HG02571 (cell line): ENCODE data around the gene LSM14A.
"Not testable (repeated sequence)": the region's sequence is repeated elsewhere in the genome, so short reads cannot be mapped to it uniquely, and the experiment has no call there.

Experiments
- ATAC-seq: cut with Tn5 transposase; IDR thresholded peaks from one replicate; pipeline ENCODE4 v1.9.1; 2021; ENCODE audit warnings: mild to moderate bottlenecking, moderate library complexity; ENCODE audit not compliant: unreplicated experiment

LSM14A gene

DNA sequence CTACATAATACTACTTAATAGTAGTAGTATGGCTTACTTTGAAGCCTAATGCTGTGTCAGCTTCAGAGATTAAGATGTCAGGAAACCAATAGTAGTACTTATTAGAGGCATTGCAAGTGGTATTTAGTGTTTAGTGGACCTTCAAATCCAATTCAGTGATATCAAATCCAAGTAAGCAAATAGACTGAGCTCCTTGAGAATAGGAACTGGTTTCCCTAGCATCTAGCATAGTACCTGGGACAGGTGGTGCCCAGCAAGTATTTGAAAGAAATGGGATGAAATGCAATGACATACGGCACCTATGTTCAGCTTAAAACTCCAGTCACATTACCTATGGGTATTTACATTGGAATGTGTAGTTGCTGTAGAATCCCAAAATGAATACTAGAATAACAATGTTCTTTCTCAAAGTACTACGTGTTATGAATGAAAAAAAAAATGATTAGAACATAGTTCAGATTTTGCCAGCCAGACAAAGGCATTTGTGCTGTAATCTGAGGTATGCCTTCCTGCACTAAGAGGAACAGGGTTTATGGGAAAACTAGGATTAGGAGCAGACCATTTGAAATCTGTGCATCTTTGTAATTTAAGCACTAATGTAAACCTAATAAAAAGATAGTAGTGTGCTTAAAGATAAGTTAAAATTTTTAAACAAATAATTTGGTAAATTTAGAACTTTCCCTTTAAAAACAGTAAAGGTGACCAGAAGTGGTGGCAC, 17.1 kb downstream of the LSM14A start:
- ATAC-seq = no peak

DNA sequence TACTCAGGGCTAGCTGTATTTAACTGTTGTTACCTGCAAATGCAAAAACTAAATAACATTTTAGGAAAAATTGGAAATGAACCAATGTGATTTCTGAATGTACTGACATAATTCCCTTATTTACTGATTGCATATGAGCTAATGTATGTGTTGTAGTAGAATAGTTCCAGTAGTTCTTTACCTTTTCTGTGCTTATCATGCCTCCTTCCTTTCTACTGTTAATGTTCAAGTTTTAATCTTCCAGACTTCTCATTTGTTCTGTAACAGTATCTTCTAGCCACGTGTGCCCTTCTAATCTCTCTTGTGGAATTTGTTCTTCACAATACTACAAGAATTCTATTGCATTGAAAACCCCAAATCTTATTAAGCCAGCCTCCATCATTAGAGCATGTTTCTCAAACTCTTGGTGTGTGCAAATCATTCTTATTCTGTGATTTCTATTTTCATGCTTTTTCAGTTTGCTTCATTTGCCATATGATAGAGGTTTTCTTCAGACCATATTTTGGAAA, 17.7 kb downstream of the LSM14A start:
- ATAC-seq = no peak

GRCh38 chr19:34191355-34191962, 19.2 kb downstream of the LSM14A start:
- ATAC-seq = no peak

DNA sequence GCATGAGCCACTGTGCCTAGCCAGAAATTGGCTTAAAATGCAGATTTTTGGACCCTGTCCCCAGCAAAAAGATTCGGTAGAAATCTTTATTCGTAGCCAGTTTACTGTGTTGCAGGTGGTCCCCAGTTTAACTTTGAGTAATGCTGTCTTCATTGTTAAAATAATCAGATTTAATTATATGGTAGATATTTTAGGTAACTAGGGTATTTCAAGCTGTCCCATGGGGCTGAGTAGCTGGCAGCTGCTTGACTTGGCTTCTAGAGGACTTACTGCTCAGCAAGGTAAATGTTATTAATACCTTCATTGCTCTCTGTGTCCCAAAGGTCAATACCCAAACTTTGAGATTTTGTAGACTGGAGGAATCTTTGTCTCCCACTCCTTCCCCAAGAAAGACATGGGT, 21.1 kb downstream of the LSM14A start:
- ATAC-seq = no peak

DNA sequence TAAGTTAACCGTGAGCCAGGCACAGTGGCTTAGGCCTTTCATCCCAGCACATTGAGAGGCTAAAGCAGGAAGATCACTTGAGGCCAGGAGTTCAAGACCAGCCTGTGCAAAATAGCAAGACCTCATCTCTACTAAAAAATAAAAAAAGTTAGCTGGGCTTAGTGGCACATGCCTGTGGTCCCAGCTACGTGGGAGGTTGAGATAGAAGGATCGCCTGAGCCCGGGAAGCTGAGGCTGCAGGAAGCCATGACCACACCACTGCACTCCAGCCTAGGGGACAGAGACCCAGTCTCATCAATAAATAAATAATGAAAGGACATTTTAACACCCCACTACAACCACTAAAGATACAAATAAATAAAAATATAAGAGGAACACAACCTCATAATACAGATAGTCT, 21.6 kb downstream of the LSM14A start:
- no peak for ATAC-seq

DNA sequence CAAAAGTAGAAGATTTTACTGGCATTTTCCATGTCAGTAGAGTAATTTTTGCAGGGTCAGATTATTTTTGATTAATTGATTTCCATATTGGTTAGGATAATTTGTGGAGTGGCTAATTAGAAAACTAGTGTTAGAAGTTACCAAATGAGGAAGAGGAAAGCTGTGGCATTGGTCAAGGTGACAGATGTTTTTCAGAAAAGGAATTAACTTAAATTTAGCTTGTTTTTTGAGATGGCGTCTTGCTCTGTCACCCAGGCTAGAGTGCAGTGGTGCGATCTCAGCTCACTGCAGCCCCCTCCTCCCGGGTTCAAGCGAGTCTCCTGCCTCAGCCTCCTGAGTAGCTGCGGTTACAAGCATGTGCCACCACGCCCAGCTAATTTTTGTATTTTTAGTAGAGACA, 28.8 kb downstream of the LSM14A start:
- no peak for ATAC-seq

DNA sequence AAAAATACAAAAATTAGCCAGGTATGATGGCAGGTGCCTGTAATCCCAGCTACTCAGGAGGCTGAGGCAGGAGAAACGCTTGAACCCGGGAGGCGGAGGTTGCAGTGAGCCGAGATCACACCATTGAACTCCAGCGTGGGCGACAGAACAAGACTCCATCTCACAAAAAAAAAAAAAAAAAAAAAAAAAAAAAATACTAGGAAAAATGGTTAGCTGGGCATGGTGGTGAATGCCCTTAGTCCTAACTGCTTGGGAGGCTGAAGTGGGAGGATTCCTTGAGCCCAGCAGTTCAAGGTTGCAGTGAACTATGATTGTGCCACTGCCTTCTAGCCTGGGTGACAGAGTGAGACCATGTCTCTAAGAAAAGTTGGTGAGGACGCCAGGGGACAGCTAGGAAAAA, 33.0 kb downstream of the LSM14A start:
- not testable (repeated sequence) for ATAC-seq

- ATAC-seq = no peak
Measured at GRCh38 chr19:34208291-34208884, 36.1 kb downstream of the LSM14A start.

DNA sequence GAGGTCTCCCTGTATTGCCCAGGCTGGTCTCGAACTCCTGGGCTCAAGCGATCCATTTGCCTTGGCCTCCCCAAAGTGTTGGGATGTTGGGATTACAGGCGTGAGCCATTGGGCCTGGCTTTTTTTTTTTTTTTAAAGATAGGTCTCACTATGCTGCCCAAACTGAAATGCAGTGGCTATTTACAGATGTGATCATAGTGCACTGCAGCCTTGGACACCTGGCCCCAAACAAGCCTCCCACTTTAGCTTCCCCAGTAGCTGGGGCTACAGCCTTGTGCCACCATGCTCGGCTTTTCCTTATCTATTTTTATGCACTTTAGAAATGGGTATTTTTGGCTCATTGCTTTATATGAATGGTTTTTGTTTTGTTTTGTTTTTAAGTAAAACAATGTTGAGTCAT, 37.4 kb downstream of the LSM14A start:
- ATAC-seq = no peak

- ATAC-seq = no peak
Measured at GRCh38 chr19:34213283-34213682, 41.0 kb downstream of the LSM14A start.

GRCh38 chr19:34214040-34214439, 41.7 kb downstream of the LSM14A start:
- no peak for ATAC-seq

DNA sequence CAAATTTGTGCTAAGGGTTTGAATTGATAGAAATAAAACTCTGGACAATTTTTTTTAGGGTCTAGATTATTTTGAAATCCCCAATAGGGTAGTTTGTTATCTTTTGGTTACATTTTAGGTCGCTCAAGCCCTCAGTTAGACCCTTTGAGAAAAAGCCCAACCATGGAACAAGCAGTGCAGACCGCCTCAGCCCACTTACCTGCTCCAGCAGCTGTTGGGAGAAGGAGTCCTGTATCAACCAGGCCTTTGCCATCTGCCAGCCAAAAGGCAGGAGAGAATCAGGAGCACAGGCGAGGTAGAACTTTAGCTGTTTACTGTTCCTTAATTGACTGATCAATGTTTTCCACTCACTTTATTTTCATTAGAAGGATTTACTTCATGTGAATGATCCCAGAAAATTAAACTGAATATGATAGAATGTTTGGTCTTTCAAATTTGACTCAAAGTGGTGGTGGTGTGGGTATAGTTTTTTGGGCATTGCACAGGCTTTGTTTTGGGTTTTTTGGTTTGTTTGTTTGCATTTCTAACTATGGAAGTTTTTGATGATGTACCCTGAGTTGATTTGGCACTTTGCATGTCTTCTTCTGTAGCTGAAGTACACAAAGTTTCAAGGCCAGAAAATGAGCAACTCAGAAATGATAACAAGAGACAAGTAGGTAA, 42.8 kb downstream of the LSM14A start:
- ATAC-seq = no peak

GRCh38 chr19:34215666-34216038, 43.3 kb downstream of the LSM14A start:
- no peak for ATAC-seq

- ATAC-seq = not testable (repeated sequence)
Measured at GRCh38 chr19:34216745-34217219, 44.5 kb downstream of the LSM14A start.

DNA sequence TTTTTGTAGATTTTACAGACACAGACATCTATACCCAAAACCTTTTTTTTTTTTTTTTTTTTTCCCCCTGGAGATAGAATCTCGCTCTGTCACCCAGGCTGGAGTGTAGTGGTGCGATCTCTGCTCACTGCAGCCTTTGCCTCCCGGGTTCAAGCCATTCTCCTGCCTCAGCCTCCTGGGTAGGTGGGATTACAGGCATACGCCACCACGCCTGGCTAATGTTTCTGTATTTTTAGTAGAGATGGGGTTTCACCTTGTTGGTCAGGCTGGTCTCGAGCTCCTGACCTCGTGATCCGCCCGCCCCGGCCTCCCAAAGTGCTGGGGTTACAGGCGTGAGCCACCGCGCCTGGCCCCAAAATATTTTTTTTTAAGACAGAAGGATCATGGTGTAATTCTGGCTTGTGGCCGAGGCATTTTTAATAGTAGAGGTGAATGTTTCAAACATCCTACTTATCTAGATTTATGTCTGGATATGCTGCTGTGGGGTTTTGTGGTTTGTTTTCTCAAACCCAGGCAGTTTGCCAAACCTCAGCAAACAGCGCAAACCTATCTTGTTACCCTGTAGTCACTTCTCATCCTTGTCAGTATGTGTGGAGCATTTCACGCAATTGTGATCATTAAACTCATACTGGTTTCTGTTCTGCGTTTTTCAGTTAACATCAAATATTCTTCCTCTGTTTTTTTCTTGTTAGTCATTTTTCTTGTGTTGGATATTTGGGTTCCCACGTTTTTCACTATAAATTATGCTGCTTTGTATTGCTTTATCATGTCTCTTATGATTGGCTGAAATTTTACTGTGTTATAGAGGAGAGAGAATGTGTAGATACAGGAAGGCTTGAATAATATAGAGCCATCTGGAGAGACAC, 45.9 kb downstream of the LSM14A start:
- ATAC-seq = no peak

- ATAC-seq = no peak
Measured at GRCh38 chr19:34218818-34219164, 46.5 kb downstream of the LSM14A start.

GRCh38 chr19:34220472-34221063, 48.3 kb downstream of the LSM14A start:
- ATAC-seq = no peak

- ATAC-seq = no peak
Measured at GRCh38 chr19:34222386-34222785, 50.1 kb downstream of the LSM14A start.

DNA sequence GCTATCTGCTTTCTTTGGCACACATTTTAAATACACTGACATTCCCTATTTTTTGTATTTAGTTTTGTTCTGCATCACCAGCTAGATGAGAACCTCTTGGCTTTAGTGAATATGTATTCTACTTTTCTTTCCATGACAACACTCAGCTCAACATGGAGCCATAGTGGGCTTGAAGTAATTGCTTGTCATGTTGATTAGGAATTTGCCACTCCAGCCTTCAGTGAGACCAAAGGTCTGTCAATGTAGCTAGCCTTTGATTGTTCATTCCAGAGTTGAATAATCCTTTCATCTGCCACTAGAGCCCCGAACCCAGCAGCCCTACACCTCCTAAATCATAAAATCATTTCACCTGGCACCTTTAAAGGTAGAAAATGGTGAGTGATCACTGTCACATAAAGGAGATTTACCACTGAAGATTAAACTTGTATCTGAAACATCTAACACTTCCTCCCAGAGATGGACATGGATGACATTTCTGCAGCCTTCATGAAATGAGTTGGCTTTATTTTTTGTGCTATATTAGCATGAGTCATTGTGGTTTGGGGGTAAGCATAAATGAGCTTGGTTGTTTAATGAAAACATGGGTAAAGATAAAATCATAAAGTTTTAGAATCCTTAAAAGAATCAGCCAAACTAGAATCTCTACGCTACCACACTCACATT, 52.8 kb downstream of the LSM14A start:
- no peak for ATAC-seq

- ATAC-seq = no peak
Measured at GRCh38 chr19:34225659-34226015, 53.3 kb downstream of the LSM14A start.
